ENCODE data around the gene TRIM15. TPM values are rescaled to one million over a fixed set of nuclear protein-coding genes. Genes with fewer than 3 reads are reported as not detected.
"Not testable (repeated sequence)": the region's sequence is repeated elsewhere in the genome, so short reads cannot be mapped to it uniquely, and the experiment has no call there.

TRIM15 gene
- not detected in 2 replicates for polyA plus RNA-seq (2011; rRNA removed)
- polyA minus RNA-seq (2011; rRNA and poly(A)+ RNA removed) = not detected in 2 replicates

DNA sequence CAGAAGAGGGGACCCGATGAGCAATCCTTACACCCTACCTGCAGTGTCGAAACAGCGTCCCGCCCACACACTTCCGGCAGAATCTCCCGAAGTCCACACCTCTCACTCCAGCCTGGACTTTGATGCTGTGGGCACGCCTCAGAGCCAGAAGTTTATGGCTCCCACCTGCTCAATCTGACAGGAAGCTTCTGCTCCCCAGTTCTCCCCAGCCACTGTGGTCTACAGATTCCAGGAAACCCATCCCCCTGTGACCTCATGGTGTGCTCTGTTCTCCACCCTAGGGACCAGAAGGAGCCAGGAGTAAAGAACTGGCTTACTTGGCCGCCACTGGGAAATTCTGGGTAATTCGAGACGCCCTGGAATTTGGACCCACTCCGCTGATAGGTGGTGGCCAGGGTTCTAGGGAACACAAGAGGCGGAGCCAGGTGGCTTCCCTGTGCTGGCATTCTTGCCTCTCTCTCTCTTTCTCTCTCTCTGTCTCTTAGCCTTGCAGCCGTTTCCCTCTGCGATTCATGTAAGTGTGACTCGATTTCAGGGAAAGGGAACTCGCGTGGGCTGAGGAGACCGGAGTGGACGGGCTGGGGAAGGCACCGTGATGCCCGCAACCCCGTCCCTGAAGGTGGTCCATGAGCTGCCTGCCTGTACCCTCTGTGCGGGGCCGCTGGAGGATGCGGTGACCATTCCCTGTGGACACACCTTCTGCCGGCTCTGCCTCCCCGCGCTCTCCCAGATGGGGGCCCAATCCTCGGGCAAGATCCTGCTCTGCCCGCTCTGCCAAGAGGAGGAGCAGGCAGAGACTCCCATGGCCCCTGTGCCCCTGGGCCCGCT is at the start of gene TRIM15:
TRIM15 (plus strand) TSS at position 457 of the 828 bp plus-strand sequence; CDS start at position 596, 139 bp downstream.
- no peak for DNase-seq (ENCODE audit: low read depth)
- H3K4me3 ChIP-seq (ENCODE audit: low read depth, low read length) = no peak within 1 kb of the TSS
- CTCF ChIA-PET = interaction anchor here (1.9 kb wide), 1 partner anchor 60 kb away, joined by 4 read pairs; no protein-coding TSS in a partner anchor
- POLR2A ChIA-PET = no interaction called here
- TF ChIP-seq, protein P1, sequence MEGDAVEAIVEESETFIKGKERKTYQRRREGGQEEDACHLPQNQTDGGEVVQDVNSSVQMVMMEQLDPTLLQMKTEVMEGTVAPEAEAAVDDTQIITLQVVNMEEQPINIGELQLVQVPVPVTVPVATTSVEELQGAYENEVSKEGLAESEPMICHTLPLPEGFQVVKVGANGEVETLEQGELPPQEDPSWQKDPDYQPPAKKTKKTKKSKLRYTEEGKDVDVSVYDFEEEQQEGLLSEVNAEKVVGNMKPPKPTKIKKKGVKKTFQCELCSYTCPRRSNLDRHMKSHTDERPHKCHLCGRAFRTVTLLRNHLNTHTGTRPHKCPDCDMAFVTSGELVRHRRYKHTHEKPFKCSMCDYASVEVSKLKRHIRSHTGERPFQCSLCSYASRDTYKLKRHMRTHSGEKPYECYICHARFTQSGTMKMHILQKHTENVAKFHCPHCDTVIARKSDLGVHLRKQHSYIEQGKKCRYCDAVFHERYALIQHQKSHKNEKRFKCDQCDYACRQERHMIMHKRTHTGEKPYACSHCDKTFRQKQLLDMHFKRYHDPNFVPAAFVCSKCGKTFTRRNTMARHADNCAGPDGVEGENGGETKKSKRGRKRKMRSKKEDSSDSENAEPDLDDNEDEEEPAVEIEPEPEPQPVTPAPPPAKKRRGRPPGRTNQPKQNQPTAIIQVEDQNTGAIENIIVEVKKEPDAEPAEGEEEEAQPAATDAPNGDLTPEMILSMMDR (IDR thresholded peaks at IDR 0.05; ENCODE audit: insufficient read depth, low read depth, low read length) = no peak
- H3K27me3 ChIP-seq (ENCODE audit: control insufficient read depth, insufficient read depth, low read length) = peaks cover 14% of the 10 kb centered on the region
- no peaks in the 10 kb centered on the region for H3K36me3 ChIP-seq (ENCODE audit: control insufficient read depth, insufficient read depth, low read length)

DNA sequence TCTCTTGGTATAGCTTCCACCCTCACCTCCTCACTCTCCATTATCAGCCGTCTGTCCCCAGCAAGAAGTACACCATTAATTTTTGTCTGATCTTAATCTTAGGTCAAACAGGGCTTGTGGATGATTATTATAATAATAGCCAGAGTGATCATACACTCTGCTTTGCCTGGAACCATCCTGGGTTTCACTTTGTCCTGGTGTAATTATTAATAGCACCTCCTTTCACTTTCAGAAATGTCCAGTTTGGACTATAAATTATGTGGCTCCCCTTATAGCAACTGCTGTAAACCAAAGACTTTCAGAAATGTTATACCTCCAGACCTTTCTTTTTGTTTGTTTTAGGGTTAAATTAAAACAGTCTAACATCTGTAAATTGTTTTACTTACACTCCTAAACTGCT is 49.5 kb upstream of the TRIM15 start:
- H3K4me3 ChIP-seq (ENCODE audit: low read depth, low read length) = no peak overlapping the region
- peaks cover 17% of the 10 kb centered on the region for H3K27me3 ChIP-seq (ENCODE audit: control insufficient read depth, insufficient read depth, low read length)
- ChIA-PET POLR2A (interaction anchor here (0.7 kb wide), 1 partner anchor 10 kb away, joined by 3 read pairs; no protein-coding TSS in a partner anchor), CTCF (interaction anchor here (1.0 kb wide), 1 partner anchor 12 kb away, joined by 3 read pairs; no protein-coding TSS in a partner anchor)
- no peaks in the 10 kb centered on the region for H3K36me3 ChIP-seq (ENCODE audit: control insufficient read depth, insufficient read depth, low read length)
- DNase-seq (ENCODE audit: low read depth) = no peak
- TF ChIP-seq, protein P1 (IDR thresholded peaks at IDR 0.05; ENCODE audit: insufficient read depth, low read depth, low read length) = no peak

DNA sequence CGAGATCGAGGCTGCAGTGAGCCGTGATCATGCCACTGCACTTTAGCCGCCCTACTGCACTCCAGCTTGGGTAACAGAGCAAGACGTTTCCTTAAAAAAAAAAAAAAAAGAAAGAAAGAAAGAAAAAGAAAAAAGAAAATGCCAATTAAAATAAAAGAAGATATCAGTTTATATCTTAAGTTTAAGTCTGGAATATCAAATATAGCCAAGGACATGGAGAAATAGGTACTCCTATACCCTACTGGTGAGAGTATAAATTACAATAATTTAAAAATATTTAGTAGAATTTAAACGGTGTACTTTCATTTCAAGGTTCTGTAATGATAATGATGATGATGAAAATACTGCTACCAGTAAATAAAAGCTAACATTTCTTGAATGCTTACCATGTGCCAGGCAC is 46.6 kb upstream of the TRIM15 start:
- TF ChIP-seq, protein P1 (IDR thresholded peaks at IDR 0.05; ENCODE audit: insufficient read depth, low read depth, low read length) = no peak
- no peak for DNase-seq (ENCODE audit: low read depth)
- POLR2A ChIA-PET = no interaction called here
- CTCF ChIA-PET = interaction anchor here (0.9 to 2.3 kb wide), 2 partner anchors 11 to 14 kb away, joined by 3 to 9 read pairs; no protein-coding TSS in a partner anchor
- Histone ChIP-seq H3K27me3 (ENCODE audit: control insufficient read depth, insufficient read depth, low read length) (peaks cover 11% of the 10 kb centered on the region), H3K4me3 (ENCODE audit: low read depth, low read length) (no peak overlapping the region), H3K36me3 (ENCODE audit: control insufficient read depth, insufficient read depth, low read length) (no peaks in the 10 kb centered on the region)

DNA sequence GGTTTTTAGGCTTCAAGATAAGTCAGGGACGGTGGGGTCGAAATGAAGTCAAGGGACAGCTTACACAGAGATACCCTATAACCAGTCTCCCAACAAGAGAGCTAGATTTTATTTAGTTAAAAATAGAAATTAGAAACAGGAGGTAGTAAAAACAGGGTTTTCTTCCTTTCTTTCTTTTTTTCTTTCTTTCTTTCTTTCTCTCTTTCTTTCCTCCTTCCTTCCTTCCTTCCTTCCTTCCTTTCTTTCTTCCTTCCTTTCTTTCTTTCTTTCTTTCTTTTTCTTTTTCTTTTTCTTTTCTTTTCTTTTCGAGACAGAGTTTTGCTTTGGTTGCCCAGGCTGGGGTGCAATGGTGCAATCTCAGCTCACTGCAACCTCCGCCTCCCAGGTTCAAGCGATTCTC is 44.7 kb upstream of the TRIM15 start:
- H3K4me3 ChIP-seq (ENCODE audit: low read depth, low read length); POLR2A ChIA-PET; DNase-seq (ENCODE audit: low read depth); H3K27me3 ChIP-seq (ENCODE audit: control insufficient read depth, insufficient read depth, low read length); H3K36me3 ChIP-seq (ENCODE audit: control insufficient read depth, insufficient read depth, low read length): not testable (repeated sequence)
- CTCF ChIA-PET = interaction anchor here (3.1 kb wide), 1 partner anchor 13 kb away, joined by 7 read pairs; no protein-coding TSS in a partner anchor

DNA sequence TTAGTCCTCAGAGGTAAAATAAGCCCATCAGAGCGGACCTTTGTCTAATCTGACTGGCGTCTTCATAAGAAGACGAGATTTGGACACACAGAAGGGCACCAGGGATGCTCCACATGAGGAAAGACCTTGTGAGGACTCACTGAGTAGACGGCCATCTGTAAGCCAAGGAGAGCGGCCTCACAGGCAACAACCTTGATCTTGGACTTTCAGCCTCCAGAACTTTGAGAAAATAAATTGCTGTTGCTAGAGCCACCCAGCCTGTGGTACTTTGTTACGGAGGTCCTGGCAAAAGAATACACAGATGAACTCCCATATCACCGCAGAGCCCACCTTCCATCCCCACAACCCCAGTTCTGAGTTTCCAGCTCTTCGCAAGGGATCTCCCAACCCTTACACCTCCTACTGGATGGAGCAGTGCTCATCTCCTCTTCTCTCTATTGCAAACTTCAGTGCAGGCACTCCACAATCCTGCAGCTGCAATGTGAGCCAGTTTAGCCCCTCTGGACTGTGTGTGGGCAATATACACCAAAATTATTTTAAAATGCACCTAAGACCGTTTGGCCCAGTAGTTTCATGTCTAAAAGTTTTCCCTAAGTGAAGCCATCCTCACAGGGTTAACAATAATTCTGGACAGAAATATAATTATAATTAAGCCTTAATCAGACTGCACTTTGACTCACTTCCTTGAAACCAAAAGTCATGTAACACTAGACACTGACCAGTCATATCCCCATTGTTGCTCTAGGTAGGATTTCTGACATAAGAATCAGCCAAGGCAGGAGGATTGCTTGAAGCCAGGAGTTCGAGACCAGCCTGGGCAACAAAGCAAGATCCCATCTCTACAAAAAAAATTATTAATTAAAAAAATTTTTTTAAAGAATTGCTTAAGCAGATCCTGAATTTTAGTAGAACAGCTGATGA is 41.6 kb upstream of the TRIM15 start:
- ChIA-PET POLR2A (no interaction called here), CTCF (interaction anchor here (0.9 to 1.8 kb wide), 5 partner anchors 9 to 20 kb away, joined by 3 to 15 read pairs (median 5); no protein-coding TSS in a partner anchor)
- no peak for DNase-seq (ENCODE audit: low read depth)
- no peaks in the 10 kb centered on the region for H3K36me3 ChIP-seq (ENCODE audit: control insufficient read depth, insufficient read depth, low read length)
- TF ChIP-seq, protein P1 (IDR thresholded peaks at IDR 0.05; ENCODE audit: insufficient read depth, low read depth, low read length) = no peak
- H3K27me3 ChIP-seq (ENCODE audit: control insufficient read depth, insufficient read depth, low read length) = peaks cover 3% of the 10 kb centered on the region
- no peak overlapping the region for H3K4me3 ChIP-seq (ENCODE audit: low read depth, low read length)
